CD4-positive, alpha-beta T cell treated with Interferon gamma for 1 hour (primary cell): ENCODE measurements around the gene SLC25A15.
"Not testable (repeated sequence)": the region's sequence is repeated elsewhere in the genome, so short reads cannot be mapped to it uniquely, and the experiment has no call there.

ENCODE experiments used
- DNase-seq: peaks from one replicate; pipeline ENCODE4 v3.0.0-alpha.2; 2020

The SLC25A15 gene

GRCh38 chr13:40814803-40815202 lies 25.4 kb downstream of the SLC25A15 start:
- DNase-seq, result no peak

- no peak for DNase-seq
Measured at GRCh38 chr13:40818926-40819325, 29.5 kb downstream of the SLC25A15 start.

GRCh38 chr13:40819797-40820315 lies 30.4 kb downstream of the SLC25A15 start:
- DNase-seq, result no peak

- DNase-seq, result not testable (repeated sequence)
Measured at GRCh38 chr13:40839725-40840124, 50.3 kb downstream of the SLC25A15 start.

- DNase-seq, result not testable (repeated sequence)
Measured at GRCh38 chr13:40840955-40841354, 51.5 kb downstream of the SLC25A15 start.
